HEK293 (cell line): ENCODE data around the gene C2CD3.
"Not testable (repeated sequence)": the region's sequence is repeated elsewhere in the genome, so short reads cannot be mapped to it uniquely, and the experiment has no call there.

Source experiments
- CTCF ChIA-PET: fragments of 350-600 bp; formaldehyde crosslinking; extraction: SDS; loops from one replicate; lab custom pipeline; 2021; ENCODE audit warnings: antibody characterized with exemption; lab: Yijun Ruan, JAX
- POLR2A ChIA-PET: fragments of 300-600 bp; formaldehyde crosslinking; extraction: SDS; loops from one replicate; lab custom pipeline; 2020; ENCODE audit warnings: antibody characterized with exemption, inconsistent platforms; lab: Yijun Ruan, JAX
- H3K27ac ChIP-seq: fragments of 200-500 bp; sonication (Bioruptor generic); 2 replicates; pipeline ENCODE4 v1.5.1; 2014; ENCODE audit warnings: low read depth, low read length, control low read depth, inconsistent platforms; ENCODE audit errors: extremely low read depth
- H3K36me3 ChIP-seq, 2 experiments: fragments of 200-500 bp in 1 of 2; sonication (Bioruptor generic) in 1 of 2; 1 replicate in 1 of 2; 2 replicates in 1 of 2; pipeline ENCODE4 v1.5.1; 2014 to 2017; ENCODE audit warnings: inconsistent platforms in 2 of 2, low read length in 2 of 2; ENCODE audit not compliant: control insufficient read depth in 2 of 2, insufficient read depth in 1 of 2
- H3K4me1 ChIP-seq: fragments of 200-500 bp; sonication (Bioruptor generic); 2 replicates; pipeline ENCODE4 v1.5.1; 2014; ENCODE audit warnings: mild to moderate bottlenecking, low read length, inconsistent platforms; ENCODE audit not compliant: control insufficient read depth, insufficient read depth
- H3K4me3 ChIP-seq: 2 replicates; pipeline ENCODE4 v1.5.1; 2011; ENCODE audit warnings: low read depth, mild to moderate bottlenecking, control low read depth, low read length, moderate library complexity
- H3K9me3 ChIP-seq: fragments of 200-500 bp; sonication (Bioruptor generic); 2 replicates; pipeline ENCODE4 v1.5.1; 2014; ENCODE audit warnings: low read depth, low read length, inconsistent platforms; ENCODE audit not compliant: control insufficient read depth, insufficient read depth
- FEZF1 ChIP-seq: fragments of 450-650 bp; formaldehyde crosslinking; IDR thresholded peaks from 2 replicates; pipeline ENCODE4 v1.5.1; 2016; ENCODE audit warnings: missing biosample characterization, missing genetic modification characterization
- GLIS1 ChIP-seq: fragments of 450-650 bp; formaldehyde crosslinking; IDR thresholded peaks from 2 replicates; pipeline ENCODE4 v1.5.1; 2016; ENCODE audit warnings: missing biosample characterization, missing genetic modification characterization
- HIC1 ChIP-seq: fragments of 450-650 bp; formaldehyde crosslinking; IDR thresholded peaks from 2 replicates; pipeline ENCODE4 v1.5.1; 2016; ENCODE audit warnings: missing biosample characterization, missing genetic modification characterization
- KLF8 ChIP-seq: fragments of 450-650 bp; formaldehyde crosslinking; IDR thresholded peaks from 2 replicates; pipeline ENCODE4 v1.5.1; 2016; ENCODE audit warnings: missing biosample characterization, missing genetic modification characterization
- OSR2 ChIP-seq: fragments of 450-650 bp; formaldehyde crosslinking; IDR thresholded peaks from 2 replicates; pipeline ENCODE4 v1.5.1; 2016; ENCODE audit warnings: missing biosample characterization, missing genetic modification characterization
- PRDM6 ChIP-seq: fragments of 450-650 bp; formaldehyde crosslinking; IDR thresholded peaks from 2 replicates; pipeline ENCODE4 v1.5.1; 2017; ENCODE audit warnings: missing biosample characterization, missing genetic modification characterization
- ZBTB44 ChIP-seq: fragments of 450-650 bp; IDR thresholded peaks from 2 replicates; pipeline ENCODE4 v1.5.1; 2018; ENCODE audit warnings: missing biosample characterization, mild to moderate bottlenecking, missing genetic modification characterization
- ZFHX2 ChIP-seq: fragments of 450-650 bp; formaldehyde crosslinking; conservative IDR thresholded peaks from 2 replicates; pipeline ENCODE4 v1.5.1; 2016; ENCODE audit warnings: missing biosample characterization, missing genetic modification characterization
- ZNF510 ChIP-seq: fragments of 450-650 bp; formaldehyde crosslinking; IDR thresholded peaks from 2 replicates; pipeline ENCODE4 v1.5.1; 2018; ENCODE audit warnings: mild to moderate bottlenecking, missing genetic modification characterization, missing biosample characterization; ENCODE audit not compliant: insufficient replicate concordance
- ZNF600 ChIP-seq: fragments of 450-650 bp; formaldehyde crosslinking; IDR thresholded peaks from 2 replicates; pipeline ENCODE4 v1.5.1; 2016; ENCODE audit warnings: missing biosample characterization, missing genetic modification characterization
- ZXDB ChIP-seq: fragments of 450-650 bp; formaldehyde crosslinking; IDR thresholded peaks from 2 replicates; pipeline ENCODE4 v1.5.1; 2016; ENCODE audit warnings: missing biosample characterization, missing genetic modification characterization

C2CD3 gene

GRCh38 chr11:74070723-74071492 lies 99.9 kb downstream of the C2CD3 start:
- no peaks in the 10 kb centered on the region for H3K9me3 ChIP-seq
- ChIA-PET POLR2A (no interaction called here), CTCF (no interaction called here)
- peaks cover 14% of the 10 kb centered on the region for H3K4me1 ChIP-seq
- H3K27ac ChIP-seq, result no peak overlapping the region
- TF ChIP-seq PRDM6 (tag by site-specific recombination) (peak; percentile 58), FEZF1 (0 out of 2 replicates have a peak, but pooled peaks have one; percentile 20), ZFHX2 (0 out of 2 replicates have a peak, but pooled peaks have one; percentile 21), ZNF600 (tag by site-specific recombination) (no peak)
- H3K36me3 ChIP-seq, result peaks cover 0 to 38% of the 10 kb centered on the region in 2 experiments; a peak in 1 of 3 replicates
- H3K4me3 ChIP-seq, result no peak overlapping the region

GRCh38 chr11:74069146-74070046 lies 101.4 kb downstream of the C2CD3 start:
- Histone ChIP-seq H3K36me3 (peaks cover 0 to 36% of the 10 kb centered on the region in 2 experiments; a peak in 1 of 3 replicates), H3K27ac (no peak overlapping the region), H3K4me3 (no peak overlapping the region), H3K4me1 (peaks cover 14% of the 10 kb centered on the region), H3K9me3 (no peaks in the 10 kb centered on the region)
- ChIA-PET POLR2A (no interaction called here), CTCF (interaction anchor here (0.6 to 1.5 kb wide), 2 partner anchors 106 to 1578 kb away, joined by 3 to 5 read pairs; no protein-coding TSS in a partner anchor)
- TF ChIP-seq HIC1 (tag by site-specific recombination), result no peak
- TF ChIP-seq KLF8 (tag by site-specific recombination), result 0 out of 2 replicates have a peak, but pooled peaks have one; percentile 36
- 0 out of 2 replicates have a peak, but pooled peaks have one; percentile 16 for TF ChIP-seq ZXDB
- peak; percentile 90 for TF ChIP-seq GLIS1 (tag by site-specific recombination)
- peak; percentile 23; the same call in 1 of the 2 replicates for TF ChIP-seq OSR2
- no peak for TF ChIP-seq ZNF510 (tag by site-specific recombination)
- peak; percentile 68 for TF ChIP-seq PRDM6 (tag by site-specific recombination)
- peak; percentile 34; the same call in 1 of the 2 replicates for TF ChIP-seq ZBTB44

GRCh38 chr11:74066663-74067062 lies 104.1 kb downstream of the C2CD3 start:
- POLR2A ChIA-PET, H3K9me3 ChIP-seq, H3K4me3 ChIP-seq, H3K27ac ChIP-seq, CTCF ChIA-PET: not testable (repeated sequence)
- Histone ChIP-seq H3K4me1 (peaks cover 14% of the 10 kb centered on the region), H3K36me3 (peaks cover 0 to 16% of the 10 kb centered on the region in 2 experiments; a peak in 1 of 3 replicates)
